T-helper 2 cell treated with Interferon-gamma antibody and Interleukin-4, amounts not matched to agents 100 ng/mL and 5 ng/mL, for 36 hours (primary cell): ENCODE data around the gene SSU72. TPM values are rescaled to one million over a fixed set of nuclear protein-coding genes. Genes with fewer than 3 reads are reported as not detected.
"Not testable (repeated sequence)": the region's sequence is repeated elsewhere in the genome, so short reads cannot be mapped to it uniquely, and the experiment has no call there.

ENCODE experiments used
- intact Hi-C: fragments of 100-400 bp; cut with micrococcal nuclease; formaldehyde crosslinking; loops from one replicate; pipeline ENCODE4 v1.15.1; 2023
- total RNA-seq: library from RNA; stranded (reverse); gene quantifications from 2 replicates; pipeline ENCODE4 v1.2.3, GENCODE V29; 2022

The SSU72 gene
- total RNA-seq, 1 donor from 2014 or later = 137 TPM

DNA sequence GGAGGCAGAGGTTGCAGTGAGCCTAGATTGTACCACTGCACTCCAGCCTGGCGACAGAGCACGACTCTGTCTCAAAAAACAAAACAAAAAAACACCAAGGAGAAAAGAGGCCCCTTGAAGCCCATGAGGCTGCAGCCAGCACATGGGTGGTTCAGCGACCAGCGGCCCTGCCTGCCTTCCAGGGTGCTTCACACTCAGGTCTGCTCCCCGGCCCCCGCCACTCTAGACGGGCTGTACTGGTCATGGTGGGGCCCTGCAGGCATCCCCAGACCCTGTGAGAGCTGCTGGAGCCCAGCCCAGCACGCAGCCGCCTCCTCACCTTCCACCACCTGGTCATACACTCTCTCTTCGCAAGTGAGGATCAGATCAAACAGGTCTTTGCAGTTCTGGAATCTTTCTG is 30.1 kb downstream of the SSU72 start:
- intact Hi-C loops = no loop called here

DNA sequence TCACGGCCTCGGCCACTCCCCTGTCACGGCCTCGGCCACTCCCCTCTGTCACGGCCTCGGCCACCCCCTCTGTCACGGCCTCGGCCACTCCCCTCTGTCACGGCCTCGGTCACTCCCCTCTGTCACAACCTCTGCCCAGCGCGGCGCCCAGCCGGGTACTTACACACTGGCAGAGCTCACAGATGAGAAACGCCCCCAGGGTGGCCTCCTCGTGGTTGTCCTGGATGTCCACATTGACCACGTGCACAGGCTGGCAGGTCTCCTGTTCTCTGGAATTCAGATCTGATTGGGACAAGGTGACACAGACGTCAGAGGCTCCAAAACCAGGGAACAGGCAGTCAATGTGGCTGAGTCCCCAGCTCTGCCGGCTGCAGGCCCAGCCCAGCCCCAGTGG is 31.0 kb downstream of the SSU72 start:
- intact Hi-C loops = no loop called here

DNA sequence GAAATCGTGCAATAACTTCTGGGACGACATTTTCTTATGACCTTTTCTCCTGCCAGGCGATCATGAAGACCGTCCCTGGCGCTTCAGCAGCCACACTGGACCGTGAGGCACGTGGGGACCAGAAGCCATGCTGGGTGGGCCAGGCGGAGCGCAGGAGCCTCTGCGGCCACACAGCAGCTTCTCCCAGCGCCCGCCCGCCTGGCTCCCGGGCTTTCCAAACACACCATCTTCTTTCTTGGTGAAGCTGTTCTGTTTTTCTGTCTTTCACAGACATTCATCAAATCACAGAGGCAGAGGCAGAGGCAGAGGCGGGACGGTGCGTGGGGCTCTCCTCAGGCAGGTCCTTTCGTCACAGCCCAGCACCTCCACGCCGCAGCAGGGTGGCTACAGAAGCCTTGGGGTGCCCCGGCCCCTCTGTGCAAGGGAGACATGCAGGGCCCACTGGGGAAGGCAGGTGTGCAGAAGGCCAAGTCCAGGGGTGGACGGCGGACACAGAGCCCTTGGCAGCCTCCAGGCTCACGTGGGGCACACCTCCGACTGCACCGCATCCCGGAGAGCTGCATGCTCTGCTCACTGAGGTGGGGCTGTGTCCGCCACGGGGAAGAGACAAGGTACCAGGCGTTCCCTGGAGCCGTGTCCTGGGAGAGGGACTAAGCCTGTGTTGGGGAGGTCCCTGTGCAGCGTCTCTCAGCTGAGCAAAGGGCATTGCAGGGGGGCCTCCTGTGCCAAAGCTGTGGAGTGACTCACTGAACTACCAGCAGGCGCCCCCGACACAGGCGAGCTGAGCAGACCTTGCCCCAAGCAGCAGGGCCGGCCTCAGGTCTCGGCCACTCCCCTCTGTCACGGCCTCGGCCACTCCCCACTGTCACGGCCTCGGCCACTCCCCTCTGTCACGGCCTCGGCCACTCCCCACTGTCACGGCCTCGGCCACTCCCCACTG is 31.6 kb downstream of the SSU72 start:
- intact Hi-C loops = no loop called here

DNA sequence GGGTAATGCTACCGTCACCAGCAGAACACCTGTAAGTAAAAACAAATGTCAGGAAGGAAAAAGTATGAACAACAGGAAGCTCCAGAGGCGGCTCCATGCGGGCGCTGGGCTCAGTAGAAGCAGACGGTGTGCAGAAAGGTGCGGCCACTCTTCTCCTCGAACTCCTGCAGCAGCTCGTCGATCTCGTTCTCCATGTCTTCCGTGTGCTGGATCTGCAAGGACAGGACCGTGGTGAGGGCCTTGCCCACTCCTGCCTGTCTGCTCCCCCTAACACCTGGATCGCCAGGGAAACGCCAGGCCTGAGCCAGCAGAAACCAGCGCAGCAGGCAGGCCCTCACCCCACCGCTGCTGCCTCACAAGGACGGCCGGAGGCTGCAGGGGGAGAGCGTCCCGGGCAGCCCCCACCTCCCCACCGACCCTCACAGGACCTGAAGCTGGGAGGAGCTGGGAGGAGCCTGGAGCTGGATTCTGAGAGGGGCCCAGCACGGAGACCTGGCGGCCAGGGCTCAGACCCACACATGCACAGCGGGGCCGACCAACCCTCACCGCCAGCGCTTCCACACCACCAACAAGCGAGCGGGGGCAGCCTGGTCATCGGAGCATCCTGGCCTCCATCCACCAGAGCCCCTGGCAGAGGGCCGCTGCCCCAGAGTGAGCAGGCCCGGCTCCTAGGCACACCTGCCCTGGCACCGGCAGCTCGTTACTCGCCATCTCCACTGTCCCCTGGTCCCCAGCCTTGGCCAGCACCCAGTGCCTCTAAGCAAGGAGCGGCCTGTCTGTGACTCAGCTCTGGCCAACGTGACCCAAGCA is 32.5 kb downstream of the SSU72 start:
- intact Hi-C loops = no loop called here

DNA sequence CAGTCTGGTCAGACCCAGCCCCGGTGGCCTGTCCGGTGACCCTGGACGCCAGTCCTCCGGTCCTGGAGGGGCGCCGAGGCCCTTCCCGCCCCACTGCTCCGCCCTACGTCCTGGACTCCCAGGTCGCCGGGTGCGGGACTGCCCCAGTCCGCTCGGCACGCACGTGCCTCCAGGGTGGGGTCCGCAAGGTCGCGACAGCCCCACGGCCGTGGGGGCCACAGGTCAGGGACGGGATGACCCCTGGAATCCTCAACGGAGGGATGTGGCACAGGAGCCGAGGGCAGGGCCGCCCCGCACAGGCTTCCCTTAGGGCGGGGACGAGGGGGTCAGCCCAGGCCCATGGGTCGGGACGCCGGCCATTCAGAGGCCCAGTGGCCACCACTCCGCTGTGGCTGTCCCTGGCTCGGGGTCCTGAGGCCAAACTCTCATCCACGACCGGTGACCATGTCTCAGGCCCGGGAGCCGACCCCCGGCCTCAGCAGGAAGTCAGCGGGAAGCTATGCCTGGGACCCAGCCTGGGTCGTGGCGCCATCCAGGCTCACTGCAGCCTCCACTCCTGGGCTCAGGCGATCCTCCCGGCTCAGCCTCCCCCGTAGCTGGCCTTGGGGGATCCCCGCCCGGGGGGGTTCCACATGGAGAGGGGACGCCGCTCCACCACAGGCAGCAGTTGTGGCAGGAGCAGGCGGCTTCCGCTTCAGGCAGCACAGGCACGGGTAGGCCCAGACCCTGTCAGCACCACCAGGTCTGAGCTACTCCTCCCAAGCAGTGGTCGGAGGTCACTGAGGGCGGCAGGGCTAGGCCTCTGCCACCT is 33.6 kb downstream of the SSU72 start:
- intact Hi-C loops = no loop called here

DNA sequence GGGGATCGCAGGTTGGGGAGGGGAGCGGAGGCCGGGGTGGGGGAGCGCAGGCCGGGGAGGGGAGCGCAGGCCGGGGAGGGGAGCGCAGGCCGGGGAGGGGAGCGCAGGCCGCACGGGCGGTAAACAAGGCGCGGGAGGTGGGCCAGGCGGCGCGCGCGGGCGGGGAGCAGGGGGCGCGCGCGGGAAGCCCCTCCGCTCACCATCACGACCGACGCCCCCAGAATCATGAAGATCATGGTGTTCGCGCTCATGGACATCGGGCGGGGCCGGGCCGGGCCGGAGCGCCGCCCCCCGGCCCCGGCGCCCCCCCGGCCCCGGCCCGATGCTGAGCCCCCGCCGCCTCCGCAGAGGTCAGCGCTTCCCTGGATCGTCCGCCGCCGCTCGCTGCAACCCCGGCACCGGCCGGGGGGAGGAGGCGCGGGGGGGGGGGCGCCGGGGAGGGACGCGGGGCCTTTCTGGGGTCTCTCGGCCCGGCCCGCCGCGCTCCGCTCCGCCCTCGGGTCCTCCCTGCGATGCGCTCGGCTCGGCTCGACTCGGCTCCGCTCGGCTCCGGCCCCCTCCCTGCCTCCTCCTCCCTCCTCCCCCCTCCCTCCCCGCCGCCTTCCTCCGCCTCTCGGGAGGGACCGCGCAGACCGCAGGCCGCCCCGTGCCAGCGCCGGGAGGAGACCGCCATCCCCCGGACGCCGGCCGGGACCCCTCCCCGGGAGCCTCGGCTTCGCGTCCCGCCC is 34.4 kb downstream of the SSU72 start, which contains the start of gene TMEM240:
Gene TMEM240 (minus strand): TSS at position 535 of the 728 bp plus-strand sequence. CDS start 278 bp downstream, at position 257.
- intact Hi-C loops = no loop called here

DNA sequence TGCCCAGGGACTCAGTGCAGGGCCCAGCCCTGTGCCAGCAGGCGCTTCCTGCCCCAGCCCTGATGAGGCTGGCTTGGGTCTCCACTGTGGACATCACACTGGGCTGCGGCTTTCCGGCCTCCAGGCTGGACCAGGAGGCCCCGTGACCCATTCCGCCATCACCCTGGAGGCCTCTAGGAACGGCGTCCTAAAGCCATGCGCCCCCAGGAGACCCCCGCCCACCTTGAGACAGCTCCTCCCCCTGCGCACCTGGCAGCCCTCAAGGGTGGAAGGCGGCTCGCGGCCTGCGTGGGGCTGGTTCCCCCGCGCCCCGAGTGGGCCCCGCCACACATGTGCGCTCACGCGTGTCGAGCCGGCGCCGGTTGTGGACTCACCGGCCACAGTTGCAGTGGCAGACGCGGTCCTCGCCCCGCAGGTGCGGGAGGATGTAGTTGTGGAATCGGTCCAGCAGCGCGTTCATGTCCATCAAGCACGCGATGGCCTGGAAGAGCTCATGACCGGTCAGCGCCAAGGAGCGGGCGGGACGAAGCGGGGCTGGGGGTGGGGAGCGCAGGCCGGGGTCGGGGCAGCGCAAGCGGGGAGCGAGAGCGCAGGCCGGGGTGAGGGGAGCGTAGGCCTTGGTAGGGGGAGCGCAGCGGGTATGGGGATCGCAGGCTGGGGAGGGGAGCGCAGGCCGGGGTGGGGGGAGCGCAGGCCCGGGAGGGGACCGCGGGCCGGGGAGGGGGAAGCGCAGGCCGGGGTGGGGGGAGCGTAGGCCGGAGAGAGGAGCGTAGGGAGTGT is 35.2 kb downstream of the SSU72 start:
- intact Hi-C loops = no loop called here

DNA sequence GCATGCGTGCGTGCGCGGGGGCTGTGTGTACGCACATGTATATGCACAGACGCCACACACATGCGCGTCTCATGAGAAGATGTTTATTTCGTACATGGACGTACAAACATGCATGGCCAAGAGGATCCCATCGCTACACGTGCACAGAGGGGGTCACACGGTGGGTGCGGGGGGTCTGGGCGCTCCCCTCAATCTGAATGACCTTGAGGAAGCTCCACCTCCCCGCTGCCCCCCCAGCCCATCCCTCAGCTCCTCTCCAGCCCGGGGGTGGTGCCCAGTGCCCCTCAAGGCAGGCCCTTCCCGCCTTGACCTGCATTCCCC is 35.7 kb downstream of the SSU72 start:
- intact Hi-C loops = no loop called here

DNA sequence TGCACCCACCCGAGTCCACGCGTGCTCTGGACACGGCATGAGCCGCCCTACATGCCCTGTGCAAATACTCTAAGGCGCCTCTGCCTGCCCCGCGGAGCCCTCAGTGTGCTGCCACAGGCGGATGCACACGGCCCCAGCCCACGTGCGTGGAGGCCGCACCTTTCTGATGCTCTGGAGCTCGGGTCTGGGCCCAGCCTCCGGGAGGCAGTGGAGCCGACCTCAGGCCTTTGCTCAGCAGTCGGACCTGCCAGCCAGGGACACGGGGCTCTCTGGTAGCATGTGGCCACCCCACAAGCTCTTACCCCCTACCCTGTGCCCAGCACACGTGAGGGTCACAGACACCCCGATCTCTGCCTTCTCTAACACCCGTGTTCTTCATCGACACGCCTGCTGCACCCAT is 36.3 kb downstream of the SSU72 start:
- intact Hi-C loops = no loop called here

DNA sequence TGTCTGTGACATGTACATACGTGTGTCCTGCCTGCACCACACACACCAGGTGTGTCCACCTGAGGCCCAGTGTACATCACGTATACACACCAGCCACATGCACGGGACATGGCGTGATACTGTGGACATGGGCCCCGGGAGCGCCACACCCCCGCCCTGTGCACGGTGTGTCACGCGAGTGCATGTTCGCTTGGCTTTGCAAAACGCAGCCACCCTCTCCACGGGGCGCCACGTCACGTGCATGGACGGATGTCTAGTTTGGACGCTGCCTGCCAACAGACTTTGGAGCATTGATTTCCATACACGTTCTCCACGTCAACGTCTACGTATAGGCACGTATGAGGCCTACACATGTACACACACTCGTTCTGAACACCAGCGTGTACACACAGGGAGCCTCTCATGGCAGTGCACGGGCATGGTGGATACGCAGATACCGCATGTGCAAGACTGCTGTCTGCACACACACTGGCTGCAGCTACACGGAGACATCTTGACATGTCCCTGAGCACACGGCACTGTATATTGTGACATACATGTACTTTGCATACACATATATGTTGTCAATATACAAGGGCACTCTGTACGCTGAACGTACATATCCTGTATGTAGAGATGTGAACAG is 36.9 kb downstream of the SSU72 start:
- intact Hi-C loops = no loop called here

DNA sequence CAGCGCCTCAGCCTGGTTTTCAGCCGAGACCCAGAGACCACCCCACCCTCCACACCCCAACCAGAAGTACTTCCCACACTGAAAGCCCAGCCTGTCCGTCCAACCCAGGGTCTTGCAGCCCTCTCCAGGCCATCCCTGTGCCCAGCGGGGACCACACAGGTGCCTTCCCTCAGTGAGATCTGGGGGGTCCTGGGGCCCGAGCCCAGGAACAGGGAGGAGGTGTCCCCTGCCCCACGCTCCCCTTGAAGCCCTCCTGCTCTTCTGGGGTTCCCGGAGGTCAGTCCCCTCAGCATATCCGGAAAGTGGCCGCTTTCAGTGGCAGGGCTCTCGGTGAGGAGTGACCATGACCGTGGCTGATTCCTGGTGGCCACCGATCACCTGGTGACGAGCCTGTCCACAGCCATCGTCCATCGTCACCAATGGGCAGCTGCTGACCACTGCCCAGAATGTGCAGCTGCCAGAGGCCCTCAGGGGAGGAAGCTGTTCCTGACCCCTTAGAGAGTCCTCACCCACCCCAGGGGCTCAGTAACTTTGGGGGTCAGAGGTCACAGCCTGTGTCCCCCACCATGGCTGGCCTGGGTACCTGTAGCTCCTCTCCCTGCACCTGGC is 37.6 kb downstream of the SSU72 start:
- intact Hi-C loops = no loop called here

DNA sequence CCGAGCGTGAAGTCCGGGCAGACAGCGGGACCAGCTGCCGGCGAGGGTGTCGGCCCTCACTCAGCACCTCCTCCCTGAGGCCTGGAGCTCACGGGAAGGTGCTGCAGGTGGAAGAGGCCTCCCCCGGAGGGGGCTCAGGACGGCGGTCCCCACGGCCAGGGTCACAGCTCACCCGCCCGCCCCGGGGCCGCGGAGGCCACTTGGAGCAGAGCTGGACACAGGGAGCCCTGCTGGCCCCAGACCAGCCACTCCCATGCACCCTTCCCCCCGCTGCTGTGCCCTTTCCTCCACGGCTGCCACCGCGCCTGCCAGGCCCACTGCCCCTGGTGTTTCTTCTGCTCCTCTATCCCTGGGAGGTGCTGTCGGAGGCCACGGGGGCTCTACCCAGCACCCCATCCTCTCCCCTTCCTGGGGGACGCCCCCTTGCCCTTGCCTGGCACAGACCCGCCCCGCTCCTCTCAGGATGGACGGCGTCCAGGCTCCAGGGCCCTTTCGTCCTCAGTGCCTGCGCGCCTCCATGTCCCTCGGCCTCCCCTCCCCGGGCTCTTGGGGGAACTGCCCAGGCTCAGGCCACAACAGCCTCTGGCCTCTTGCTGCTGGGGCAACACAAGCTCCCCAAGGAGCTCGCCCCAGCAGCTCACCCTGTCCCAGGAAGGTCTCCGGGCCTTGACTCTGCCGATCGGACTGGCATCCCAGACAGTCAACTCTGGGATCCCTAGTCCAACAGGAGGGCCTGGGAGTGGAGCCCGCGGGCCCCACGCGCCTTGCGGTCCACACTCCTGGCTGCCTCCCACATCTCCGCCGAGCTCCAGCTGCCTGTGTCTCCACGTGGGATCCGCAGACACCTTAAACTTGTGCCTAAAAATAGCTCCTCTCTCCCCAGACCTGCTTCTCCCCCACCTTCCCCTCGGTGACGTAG is 38.4 kb downstream of the SSU72 start:
- intact Hi-C loops = no loop called here

DNA sequence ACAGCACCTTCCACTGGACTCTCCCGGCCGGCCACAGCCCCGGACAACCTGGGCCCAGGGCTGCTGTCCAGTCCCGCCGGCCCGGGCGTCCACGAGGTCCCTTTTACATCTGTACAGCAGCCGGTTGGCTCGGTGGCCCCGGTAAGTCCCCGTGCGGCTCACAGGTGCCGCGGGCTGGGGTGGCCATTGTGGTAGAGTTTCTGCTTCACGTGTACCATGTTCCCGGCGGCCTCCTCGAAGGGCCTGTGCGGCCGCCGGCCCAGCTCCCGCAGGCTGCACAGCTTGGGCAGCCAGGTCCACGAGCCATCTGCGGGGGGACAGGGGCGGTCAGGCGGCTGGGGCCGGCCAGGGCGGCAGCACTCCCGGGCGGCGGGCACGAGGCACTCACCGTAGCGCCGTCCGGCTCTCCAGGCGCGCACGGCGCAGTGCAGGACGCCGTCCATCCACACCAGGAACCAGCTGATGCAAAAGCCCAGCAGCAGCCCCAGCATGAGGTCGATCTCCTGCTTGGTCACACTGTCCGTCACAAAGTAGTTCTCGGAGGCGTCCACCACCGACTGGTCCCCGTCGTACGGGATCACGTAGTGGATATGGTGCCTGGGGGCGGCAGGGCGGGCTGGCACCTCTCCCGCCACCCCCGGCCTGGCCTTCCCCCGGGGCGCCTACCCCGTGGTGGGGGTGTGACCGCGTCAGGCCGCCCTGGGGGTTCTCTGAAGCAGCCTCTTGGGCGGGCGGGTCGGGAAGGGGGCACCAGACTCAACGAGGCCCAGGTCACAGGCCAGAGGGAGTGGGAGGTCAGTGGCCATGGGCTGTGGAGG is 39.3 kb downstream of the SSU72 start:
- intact Hi-C loops = no loop called here

DNA sequence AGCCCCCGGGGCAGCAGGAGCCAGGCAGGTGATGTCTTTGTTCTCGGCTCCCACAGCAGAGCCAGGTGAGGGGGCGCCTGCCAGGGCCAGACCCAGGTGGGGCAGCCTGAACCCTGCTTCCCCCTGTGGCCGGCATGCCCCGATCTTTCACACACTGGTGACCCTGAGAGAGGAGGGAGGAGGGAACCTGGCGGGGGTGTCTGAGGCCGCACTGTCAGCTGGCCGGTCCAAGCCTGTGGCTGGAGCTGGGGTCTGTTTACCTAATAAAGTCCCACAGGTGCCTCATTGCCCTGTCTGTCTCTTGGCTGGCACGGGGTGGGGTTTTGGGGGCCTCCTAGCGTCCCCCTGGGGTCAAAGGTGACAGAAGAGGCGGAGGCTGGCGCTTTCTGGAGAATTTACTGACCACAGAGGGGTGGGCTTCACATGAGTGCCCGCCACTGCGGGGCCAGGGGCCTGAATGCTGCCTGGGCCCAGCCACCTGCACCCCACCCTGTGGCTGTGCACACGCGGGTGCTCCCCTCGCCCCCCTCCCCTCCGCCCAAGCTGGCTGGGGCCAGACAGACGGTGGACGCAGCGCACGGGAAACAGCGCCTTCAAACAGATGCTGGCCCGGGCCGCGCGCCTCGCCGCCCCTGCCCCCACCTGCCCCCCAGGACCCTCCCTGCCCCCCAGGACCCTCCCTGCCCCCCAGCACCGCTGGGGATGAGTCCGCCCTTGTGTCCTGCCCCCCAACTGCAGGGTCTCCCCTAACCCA is 40.1 kb downstream of the SSU72 start:
- intact Hi-C loops = no loop called here

DNA sequence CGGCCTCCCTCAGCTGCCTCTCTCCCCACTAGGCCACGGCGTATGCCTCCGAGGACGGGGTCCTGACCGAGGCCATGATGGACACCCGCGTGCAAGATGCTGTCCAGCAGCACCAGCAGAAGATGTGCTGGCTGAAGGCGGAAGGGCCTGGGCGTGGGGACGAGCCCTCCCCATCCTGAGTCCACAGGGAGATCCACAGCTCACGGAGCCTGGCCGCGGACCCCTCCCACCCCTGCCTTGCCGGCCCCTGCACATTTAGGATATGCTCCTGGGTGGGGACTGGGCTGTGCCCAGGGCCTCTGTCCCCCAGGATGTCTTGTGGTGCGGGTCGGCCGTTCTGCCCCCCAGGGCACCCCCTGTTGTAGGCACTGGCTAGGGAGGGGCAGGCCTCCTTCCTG is 40.8 kb downstream of the SSU72 start:
- intact Hi-C loops = not testable (repeated sequence)

DNA sequence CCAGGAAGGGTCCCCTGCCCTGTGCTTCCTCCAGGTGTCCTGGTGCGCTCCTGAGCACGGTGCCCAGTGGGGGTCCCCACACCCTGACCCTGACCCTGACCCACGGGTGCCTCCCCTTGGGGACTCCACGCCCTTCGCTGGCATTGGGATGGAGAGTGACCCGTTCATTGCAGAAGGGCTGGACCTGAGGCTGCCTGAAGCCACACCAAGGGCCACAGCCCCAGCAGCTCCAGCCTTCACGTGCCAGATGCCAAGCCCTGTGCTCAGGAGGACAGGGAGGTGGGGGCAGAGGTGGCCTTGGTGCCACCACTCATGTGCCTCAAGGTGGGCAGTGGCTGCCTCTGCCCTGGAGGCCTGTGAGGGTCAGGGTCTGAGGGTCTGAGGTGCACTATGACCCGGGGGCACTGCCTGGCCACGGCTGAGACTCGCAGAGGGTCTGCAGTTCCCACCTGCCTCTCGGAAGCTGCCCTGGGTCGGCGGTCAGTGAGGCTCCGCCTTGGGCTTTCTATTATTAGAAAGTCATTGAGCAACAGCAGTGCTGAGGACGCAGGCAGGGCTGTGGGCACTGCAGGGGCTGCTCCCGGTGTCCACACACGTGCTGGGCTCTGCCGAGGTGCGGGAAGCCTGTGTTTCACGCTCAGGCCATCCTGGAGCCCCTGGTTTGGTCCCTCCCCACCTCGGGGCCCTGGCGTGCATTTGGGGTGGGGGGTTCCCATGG is 41.3 kb downstream of the SSU72 start:
- intact Hi-C loops = not testable (repeated sequence)
